H1 (cell line): ENCODE results near the gene HIBCH. TPM values are rescaled to one million over a fixed set of nuclear protein-coding genes. Genes with fewer than 3 reads are reported as not detected.

ENCODE experiments used
- EP300 ChIP-seq, 2 experiments: IDR thresholded peaks; 1 replicate in 1 of 2; 2 replicates in 1 of 2; pipeline ENCODE4 v1.6.1; 2011 to 2012; ENCODE audit warnings: low read depth in 2 of 2, low read length in 2 of 2, mild to moderate bottlenecking in 2 of 2, borderline replicate concordance in 1 of 2, inconsistent platforms in 1 of 2, moderate library complexity in 1 of 2
- GTF2F1 ChIP-seq: IDR thresholded peaks from 2 replicates; pipeline ENCODE4 v1.6.1; 2012; ENCODE audit warnings: low read depth, low read length, improper control_type of control experiment, borderline replicate concordance
- RNF2 ChIP-seq: fragments of 200-900, 300-1000 bp; sonication (generic); IDR thresholded peaks from 2 replicates; pipeline ENCODE4 v1.7.1; 2016; ENCODE audit warnings: borderline replicate concordance, low read depth, mild to moderate bottlenecking, antibody characterized with exemption, low read length; ENCODE audit not compliant: poor library complexity, severe bottlenecking; ENCODE audit errors: missing control alignments
- SIX5 ChIP-seq: IDR thresholded peaks from 2 replicates; pipeline ENCODE4 v1.6.1; 2011; ENCODE audit warnings: mild to moderate bottlenecking, low read depth, low read length
- SRF ChIP-seq: IDR thresholded peaks from 2 replicates; pipeline ENCODE4 v1.6.1; 2011; ENCODE audit warnings: mild to moderate bottlenecking, low read depth, low read length, moderate library complexity
- polyA plus RNA-seq, 7 experiments: library from polyadenylated mRNA; depleted of rRNA in 3 of 7; stranded (reverse) in 5 of 7; unstranded in 2 of 7; fragments of >200 nt in 5 of 7; fragments of 200-250 nt in 2 of 7; gene quantifications; 1 replicate in 5 of 7; 2 replicates in 1 of 7; 4 replicates in 1 of 7; pipeline versions ENCODE4 v1.2.1 to v1.2.3, GENCODE V29; 2011 to 2013; ENCODE audit warnings: missing spikeins in 2 of 7, mixed read lengths in 2 of 7
- total RNA-seq: library from RNA; stranded (reverse); fragmentation: NEBNext Ultra II Directional; extraction: Animal tissue kit (Norgen Biotek cat#: 25700); gene quantifications from 2 replicates; pipeline ENCODE4 v1.2.1, GENCODE V29; 2021
- TF ChIP-seq, protein P1 (sequence below): fragments of 300-600 bp; sonication (generic); IDR thresholded peaks from 2 replicates; pipeline ENCODE4 v1.7.1; 2012; ENCODE audit warnings: low read length, moderate library complexity, mild to moderate bottlenecking, inconsistent platforms; ENCODE audit not compliant: insufficient replicate concordance

Gene HIBCH
- total and polyA plus RNA-seq, 2 of the 8 experiments (the other 6 are each of a cell fraction or from before 2014, with no cell fraction given), result 7.5 to 31.8 TPM

DNA sequence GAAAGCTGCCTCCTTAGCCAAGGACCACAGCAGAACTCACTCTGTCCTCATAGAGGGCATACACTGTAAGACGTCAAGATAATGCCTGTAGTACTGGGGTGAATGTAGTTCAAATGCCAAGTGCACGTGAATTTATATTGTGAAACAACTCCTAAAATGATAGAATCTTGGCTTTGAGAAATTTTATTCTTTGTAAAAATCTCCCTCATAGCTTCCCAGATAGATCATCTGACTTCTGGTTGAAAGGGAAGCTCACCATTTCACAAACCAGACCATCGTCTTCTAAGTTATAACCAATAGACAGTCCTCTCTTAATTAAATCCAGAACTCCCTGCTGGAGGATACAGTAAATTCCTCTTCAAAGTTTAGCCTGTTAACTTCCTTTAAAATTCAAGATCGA is 146.2 kb downstream of the HIBCH start (continued):
- TF ChIP-seq, protein P1, sequence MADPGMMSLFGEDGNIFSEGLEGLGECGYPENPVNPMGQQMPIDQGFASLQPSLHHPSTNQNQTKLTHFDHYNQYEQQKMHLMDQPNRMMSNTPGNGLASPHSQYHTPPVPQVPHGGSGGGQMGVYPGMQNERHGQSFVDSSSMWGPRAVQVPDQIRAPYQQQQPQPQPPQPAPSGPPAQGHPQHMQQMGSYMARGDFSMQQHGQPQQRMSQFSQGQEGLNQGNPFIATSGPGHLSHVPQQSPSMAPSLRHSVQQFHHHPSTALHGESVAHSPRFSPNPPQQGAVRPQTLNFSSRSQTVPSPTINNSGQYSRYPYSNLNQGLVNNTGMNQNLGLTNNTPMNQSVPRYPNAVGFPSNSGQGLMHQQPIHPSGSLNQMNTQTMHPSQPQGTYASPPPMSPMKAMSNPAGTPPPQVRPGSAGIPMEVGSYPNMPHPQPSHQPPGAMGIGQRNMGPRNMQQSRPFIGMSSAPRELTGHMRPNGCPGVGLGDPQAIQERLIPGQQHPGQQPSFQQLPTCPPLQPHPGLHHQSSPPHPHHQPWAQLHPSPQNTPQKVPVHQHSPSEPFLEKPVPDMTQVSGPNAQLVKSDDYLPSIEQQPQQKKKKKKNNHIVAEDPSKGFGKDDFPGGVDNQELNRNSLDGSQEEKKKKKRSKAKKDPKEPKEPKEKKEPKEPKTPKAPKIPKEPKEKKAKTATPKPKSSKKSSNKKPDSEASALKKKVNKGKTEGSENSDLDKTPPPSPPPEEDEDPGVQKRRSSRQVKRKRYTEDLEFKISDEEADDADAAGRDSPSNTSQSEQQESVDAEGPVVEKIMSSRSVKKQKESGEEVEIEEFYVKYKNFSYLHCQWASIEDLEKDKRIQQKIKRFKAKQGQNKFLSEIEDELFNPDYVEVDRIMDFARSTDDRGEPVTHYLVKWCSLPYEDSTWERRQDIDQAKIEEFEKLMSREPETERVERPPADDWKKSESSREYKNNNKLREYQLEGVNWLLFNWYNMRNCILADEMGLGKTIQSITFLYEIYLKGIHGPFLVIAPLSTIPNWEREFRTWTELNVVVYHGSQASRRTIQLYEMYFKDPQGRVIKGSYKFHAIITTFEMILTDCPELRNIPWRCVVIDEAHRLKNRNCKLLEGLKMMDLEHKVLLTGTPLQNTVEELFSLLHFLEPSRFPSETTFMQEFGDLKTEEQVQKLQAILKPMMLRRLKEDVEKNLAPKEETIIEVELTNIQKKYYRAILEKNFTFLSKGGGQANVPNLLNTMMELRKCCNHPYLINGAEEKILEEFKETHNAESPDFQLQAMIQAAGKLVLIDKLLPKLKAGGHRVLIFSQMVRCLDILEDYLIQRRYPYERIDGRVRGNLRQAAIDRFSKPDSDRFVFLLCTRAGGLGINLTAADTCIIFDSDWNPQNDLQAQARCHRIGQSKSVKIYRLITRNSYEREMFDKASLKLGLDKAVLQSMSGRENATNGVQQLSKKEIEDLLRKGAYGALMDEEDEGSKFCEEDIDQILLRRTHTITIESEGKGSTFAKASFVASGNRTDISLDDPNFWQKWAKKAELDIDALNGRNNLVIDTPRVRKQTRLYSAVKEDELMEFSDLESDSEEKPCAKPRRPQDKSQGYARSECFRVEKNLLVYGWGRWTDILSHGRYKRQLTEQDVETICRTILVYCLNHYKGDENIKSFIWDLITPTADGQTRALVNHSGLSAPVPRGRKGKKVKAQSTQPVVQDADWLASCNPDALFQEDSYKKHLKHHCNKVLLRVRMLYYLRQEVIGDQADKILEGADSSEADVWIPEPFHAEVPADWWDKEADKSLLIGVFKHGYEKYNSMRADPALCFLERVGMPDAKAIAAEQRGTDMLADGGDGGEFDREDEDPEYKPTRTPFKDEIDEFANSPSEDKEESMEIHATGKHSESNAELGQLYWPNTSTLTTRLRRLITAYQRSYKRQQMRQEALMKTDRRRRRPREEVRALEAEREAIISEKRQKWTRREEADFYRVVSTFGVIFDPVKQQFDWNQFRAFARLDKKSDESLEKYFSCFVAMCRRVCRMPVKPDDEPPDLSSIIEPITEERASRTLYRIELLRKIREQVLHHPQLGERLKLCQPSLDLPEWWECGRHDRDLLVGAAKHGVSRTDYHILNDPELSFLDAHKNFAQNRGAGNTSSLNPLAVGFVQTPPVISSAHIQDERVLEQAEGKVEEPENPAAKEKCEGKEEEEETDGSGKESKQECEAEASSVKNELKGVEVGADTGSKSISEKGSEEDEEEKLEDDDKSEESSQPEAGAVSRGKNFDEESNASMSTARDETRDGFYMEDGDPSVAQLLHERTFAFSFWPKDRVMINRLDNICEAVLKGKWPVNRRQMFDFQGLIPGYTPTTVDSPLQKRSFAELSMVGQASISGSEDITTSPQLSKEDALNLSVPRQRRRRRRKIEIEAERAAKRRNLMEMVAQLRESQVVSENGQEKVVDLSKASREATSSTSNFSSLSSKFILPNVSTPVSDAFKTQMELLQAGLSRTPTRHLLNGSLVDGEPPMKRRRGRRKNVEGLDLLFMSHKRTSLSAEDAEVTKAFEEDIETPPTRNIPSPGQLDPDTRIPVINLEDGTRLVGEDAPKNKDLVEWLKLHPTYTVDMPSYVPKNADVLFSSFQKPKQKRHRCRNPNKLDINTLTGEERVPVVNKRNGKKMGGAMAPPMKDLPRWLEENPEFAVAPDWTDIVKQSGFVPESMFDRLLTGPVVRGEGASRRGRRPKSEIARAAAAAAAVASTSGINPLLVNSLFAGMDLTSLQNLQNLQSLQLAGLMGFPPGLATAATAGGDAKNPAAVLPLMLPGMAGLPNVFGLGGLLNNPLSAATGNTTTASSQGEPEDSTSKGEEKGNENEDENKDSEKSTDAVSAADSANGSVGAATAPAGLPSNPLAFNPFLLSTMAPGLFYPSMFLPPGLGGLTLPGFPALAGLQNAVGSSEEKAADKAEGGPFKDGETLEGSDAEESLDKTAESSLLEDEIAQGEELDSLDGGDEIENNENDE, result no peak
- TF ChIP-seq GTF2F1, result no peak
- TF ChIP-seq SIX5, result no peak
- no peak for TF ChIP-seq RNF2
- TF ChIP-seq EP300 (IDR thresholded peaks at IDR 0.05; ENCODE audit: borderline replicate concordance in 1 of 2, low read depth in 2 of 2, low read length in 2 of 2), result no peak
- TF ChIP-seq SRF, result no peak
